GM06990 (cell line): ENCODE data around the gene ALDH18A1.

Experiments used
- DNase-seq: peaks from one replicate; pipeline ENCODE4 v3.0.0-alpha.2; 2011; ENCODE audit not compliant: insufficient read length; ENCODE audit errors: extremely low read depth
- H3K27me3 ChIP-seq: replicated peaks from 2 replicates; pipeline ENCODE4 v1.6.0; 2011; ENCODE audit warnings: low read length; ENCODE audit not compliant: control insufficient read depth, insufficient read depth
- H3K36me3 ChIP-seq: 2 replicates; pipeline ENCODE4 v1.5.1; 2011; ENCODE audit warnings: low read length; ENCODE audit not compliant: control insufficient read depth, insufficient read depth
- H3K4me3 ChIP-seq: replicated peaks from 2 replicates; pipeline ENCODE4 v1.5.1; 2011; ENCODE audit warnings: low read depth, mild to moderate bottlenecking, control low read depth, low read length
- TF ChIP-seq, protein P1 (sequence below): IDR thresholded peaks from 2 replicates; pipeline ENCODE4 v1.5.1; 2011; ENCODE audit warnings: low read length, control low read depth, mild to moderate bottlenecking, inconsistent platforms; ENCODE audit not compliant: insufficient read depth, poor library complexity, severe bottlenecking

ALDH18A1 gene

DNA sequence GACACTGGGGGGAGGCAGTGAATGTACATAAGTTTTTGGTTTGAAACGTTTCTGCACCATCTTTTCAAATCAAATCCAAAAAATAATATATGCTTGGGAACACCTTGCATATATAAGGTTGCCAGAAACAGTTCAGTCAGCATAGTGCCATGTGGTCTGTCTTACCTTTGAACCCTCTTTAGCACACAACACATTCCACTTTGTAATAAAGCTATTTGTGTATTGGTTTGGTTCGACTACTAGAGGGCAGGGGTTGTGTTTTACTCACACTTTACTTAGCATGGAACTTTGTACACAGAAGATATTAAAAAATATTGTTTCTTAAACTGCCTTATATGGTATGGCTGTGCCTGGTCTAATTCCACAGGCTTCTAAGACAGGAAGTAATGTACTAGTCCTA is 43.2 kb downstream of the ALDH18A1 start:
- H3K4me3 ChIP-seq, result no peak overlapping the region
- TF ChIP-seq, protein P1, sequence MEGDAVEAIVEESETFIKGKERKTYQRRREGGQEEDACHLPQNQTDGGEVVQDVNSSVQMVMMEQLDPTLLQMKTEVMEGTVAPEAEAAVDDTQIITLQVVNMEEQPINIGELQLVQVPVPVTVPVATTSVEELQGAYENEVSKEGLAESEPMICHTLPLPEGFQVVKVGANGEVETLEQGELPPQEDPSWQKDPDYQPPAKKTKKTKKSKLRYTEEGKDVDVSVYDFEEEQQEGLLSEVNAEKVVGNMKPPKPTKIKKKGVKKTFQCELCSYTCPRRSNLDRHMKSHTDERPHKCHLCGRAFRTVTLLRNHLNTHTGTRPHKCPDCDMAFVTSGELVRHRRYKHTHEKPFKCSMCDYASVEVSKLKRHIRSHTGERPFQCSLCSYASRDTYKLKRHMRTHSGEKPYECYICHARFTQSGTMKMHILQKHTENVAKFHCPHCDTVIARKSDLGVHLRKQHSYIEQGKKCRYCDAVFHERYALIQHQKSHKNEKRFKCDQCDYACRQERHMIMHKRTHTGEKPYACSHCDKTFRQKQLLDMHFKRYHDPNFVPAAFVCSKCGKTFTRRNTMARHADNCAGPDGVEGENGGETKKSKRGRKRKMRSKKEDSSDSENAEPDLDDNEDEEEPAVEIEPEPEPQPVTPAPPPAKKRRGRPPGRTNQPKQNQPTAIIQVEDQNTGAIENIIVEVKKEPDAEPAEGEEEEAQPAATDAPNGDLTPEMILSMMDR, result no peak
- DNase-seq, result no peak
- H3K27me3 ChIP-seq, result no peaks in the 10 kb centered on the region
- peaks cover 52% of the 10 kb centered on the region for H3K36me3 ChIP-seq

DNA sequence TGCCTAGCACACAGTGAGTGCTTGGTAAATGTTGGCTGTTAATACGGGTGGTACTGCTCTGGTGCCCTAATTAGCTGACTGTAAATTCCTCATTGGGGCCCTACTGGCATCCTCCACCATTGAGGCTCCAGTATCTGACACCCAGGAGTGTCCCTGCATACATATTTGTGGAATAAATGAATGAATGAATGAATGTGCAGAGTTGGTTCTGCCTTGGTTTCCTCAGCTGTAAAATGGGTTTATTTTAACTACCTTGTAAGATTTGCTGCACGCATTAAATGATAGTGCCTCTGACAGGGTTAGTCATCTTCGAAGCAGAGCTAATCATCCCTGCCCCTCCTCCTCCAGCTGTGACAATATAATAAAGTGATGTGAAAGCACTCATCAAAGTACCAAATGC is 45.8 kb downstream of the ALDH18A1 start:
- peaks cover 44% of the 10 kb centered on the region for H3K36me3 ChIP-seq
- no peaks in the 10 kb centered on the region for H3K27me3 ChIP-seq
- no peak overlapping the region for H3K4me3 ChIP-seq
- DNase-seq, result no peak
- TF ChIP-seq, protein P1, result no peak

DNA sequence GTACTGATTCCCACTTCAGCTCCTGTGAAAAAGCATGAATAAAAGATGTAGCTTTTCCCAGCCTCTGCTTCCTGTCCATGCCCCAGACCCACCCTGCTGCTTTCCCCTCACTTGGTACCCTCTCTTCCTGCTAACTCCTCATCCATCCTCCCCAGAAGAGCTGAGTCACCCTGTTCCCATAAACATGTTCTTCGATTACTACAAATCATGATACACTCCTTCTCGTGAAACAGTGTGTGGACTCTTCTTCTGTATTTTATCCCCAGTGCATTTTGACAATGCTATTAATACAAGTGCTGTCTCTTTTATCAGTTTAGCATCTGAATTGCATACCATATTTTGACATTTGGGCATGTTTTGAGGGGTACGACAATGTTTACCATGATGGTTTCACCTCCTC is 49.6 kb downstream of the ALDH18A1 start:
- DNase-seq, result no peak
- peaks cover 31% of the 10 kb centered on the region for H3K36me3 ChIP-seq
- TF ChIP-seq, protein P1, result no peak
- no peak overlapping the region for H3K4me3 ChIP-seq
- H3K27me3 ChIP-seq, result no peaks in the 10 kb centered on the region

DNA sequence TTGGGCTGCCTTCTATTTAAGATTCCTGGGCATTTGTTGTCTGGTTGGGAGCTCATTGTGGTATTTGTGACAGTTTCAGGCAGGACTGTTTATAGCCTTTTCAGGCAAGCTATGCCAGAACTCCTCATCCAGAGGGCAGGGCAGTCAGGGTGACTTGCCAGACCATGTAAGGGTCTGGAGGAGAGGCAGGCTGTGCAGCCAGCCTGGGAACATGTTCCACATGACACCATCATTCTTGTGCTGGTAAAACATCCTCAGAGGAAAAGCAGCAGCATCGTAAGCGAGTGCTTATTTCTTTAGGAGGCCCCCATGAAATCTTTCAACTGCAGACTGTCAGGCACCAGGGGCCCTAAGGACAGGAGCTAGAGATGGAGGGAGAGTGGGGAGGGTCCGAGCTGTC is 51.3 kb downstream of the ALDH18A1 start:
- Histone ChIP-seq H3K36me3 (peaks cover 19% of the 10 kb centered on the region), H3K4me3 (no peak overlapping the region), H3K27me3 (no peaks in the 10 kb centered on the region)
- TF ChIP-seq, protein P1, result no peak
- DNase-seq, result no peak

DNA sequence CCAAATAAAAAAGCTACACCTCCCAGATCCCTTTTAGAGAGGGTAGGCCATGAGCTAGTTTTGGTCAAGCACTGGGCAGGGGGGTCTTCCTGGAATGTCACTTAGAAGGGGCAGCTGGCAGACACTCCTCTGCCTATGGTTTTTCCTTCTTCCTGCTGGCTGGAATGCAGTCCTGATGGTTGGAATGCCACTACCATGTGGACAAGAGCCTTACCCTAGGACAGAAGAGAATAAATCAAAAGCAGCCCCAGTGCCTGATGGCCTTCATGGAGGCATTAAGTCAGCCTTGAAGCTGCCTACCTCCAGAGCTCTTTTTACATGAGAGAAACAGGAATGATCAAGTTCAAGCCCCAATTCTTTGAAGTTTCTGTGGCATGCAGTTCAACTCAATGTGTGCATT is 51.9 kb downstream of the ALDH18A1 start:
- no peak for DNase-seq
- H3K27me3 ChIP-seq, result no peaks in the 10 kb centered on the region
- TF ChIP-seq, protein P1, result no peak
- H3K36me3 ChIP-seq, result peaks cover 17% of the 10 kb centered on the region
- H3K4me3 ChIP-seq, result no peak overlapping the region

DNA sequence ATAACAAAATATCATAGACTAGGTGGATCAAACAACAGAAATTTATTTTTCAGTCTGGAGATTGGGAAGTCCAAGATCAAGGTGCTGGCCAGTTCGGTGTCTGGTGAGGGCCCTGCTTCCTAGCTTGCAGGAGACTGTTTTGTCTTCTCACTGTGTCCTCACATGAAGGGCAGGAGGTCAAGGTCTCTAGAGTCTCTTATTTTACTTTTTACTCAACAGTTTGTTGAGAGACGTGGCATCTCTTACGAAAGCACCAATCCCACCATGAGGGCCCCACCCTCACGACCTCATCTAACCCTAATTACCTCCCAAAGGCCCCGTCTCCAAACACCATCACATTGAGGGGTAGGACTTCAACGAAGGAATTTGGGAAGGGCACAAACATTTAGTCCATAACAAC is 54.1 kb downstream of the ALDH18A1 start:
- TF ChIP-seq, protein P1, result no peak
- no peak overlapping the region for H3K4me3 ChIP-seq
- no peaks in the 10 kb centered on the region for H3K27me3 ChIP-seq
- no peak for DNase-seq
- peaks cover 9% of the 10 kb centered on the region for H3K36me3 ChIP-seq
